Ishikawa (cell line): ENCODE results near the gene HNRNPM.

Experiments
- CEBPB ChIP-seq: IDR thresholded peaks from 2 replicates; pipeline ENCODE4 v1.6.1; 2012
- CREB1 ChIP-seq: IDR thresholded peaks from 2 replicates; pipeline ENCODE4 v1.6.1; 2012; ENCODE audit warnings: low read depth
- EGR1 ChIP-seq: IDR thresholded peaks from 2 replicates; pipeline ENCODE4 v1.6.1; 2012
- EP300 ChIP-seq: IDR thresholded peaks from 2 replicates; pipeline ENCODE4 v1.6.1; 2012; ENCODE audit warnings: borderline replicate concordance
- FOXM1 ChIP-seq: IDR thresholded peaks from 2 replicates; pipeline ENCODE4 v1.6.1; 2012; ENCODE audit warnings: low read depth, borderline replicate concordance
- NFIC ChIP-seq: IDR thresholded peaks from 2 replicates; pipeline ENCODE4 v1.6.1; 2012
- RAD21 ChIP-seq: IDR thresholded peaks from 2 replicates; pipeline ENCODE4 v1.6.1; 2012; ENCODE audit warnings: low read depth
- TAF1 ChIP-seq: IDR thresholded peaks from 2 replicates; pipeline ENCODE4 v1.6.1; 2012; ENCODE audit warnings: low read depth, mild to moderate bottlenecking
- TCF12 ChIP-seq: IDR thresholded peaks from 2 replicates; pipeline ENCODE4 v1.6.1; 2012; ENCODE audit warnings: low read depth
- TEAD4 ChIP-seq: IDR thresholded peaks from 2 replicates; pipeline ENCODE4 v1.6.1; 2012
- USF1 ChIP-seq: IDR thresholded peaks from 2 replicates; pipeline ENCODE4 v1.6.1; 2012
- YY1 ChIP-seq: IDR thresholded peaks from 2 replicates; pipeline ENCODE4 v1.6.1; 2012; ENCODE audit warnings: low read depth
- ZBTB7A ChIP-seq: IDR thresholded peaks from 2 replicates; pipeline ENCODE4 v1.6.1; 2012; ENCODE audit warnings: low read depth
- TF ChIP-seq, protein P1 (sequence below): IDR thresholded peaks from 2 replicates; pipeline ENCODE4 v1.6.1; 2012
- TF ChIP-seq, protein P2 (sequence below): IDR thresholded peaks from 2 replicates; pipeline ENCODE4 v1.6.1; 2012; ENCODE audit warnings: low read depth, mild to moderate bottlenecking

HNRNPM gene

DNA sequence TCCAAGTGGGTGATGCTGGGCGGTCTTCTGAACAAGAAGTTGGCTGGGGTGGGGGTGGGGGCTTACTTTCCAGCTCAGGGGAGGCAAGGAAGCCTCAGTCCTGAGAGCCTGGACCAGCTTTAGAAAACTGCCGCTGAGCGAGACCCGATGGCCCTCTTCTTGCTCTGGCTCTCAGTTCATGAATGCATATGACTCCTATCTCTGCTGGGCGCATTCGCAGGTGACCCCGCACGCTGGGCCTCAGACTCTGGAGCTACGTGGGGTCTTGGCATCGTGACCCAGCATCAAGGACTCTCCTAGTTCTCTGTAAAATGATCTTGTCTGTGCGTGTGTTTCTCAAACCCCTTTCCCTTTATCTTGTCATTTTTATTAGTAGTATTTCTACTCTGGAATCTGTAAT is 37.9 kb downstream of the HNRNPM start:
- TF ChIP-seq TCF12 (no peak), YY1 (no peak), EGR1 (no peak), CREB1 (no peak), USF1 (no peak), NFIC (no peak), ZBTB7A (no peak), RAD21 (no peak), CEBPB (no peak), FOXM1 (no peak), TAF1 (no peak), TEAD4 (no peak), EP300 (no peak)
- TF ChIP-seq, protein P1, sequence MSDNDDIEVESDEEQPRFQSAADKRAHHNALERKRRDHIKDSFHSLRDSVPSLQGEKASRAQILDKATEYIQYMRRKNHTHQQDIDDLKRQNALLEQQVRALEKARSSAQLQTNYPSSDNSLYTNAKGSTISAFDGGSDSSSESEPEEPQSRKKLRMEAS = no peak
- TF ChIP-seq, protein P2, sequence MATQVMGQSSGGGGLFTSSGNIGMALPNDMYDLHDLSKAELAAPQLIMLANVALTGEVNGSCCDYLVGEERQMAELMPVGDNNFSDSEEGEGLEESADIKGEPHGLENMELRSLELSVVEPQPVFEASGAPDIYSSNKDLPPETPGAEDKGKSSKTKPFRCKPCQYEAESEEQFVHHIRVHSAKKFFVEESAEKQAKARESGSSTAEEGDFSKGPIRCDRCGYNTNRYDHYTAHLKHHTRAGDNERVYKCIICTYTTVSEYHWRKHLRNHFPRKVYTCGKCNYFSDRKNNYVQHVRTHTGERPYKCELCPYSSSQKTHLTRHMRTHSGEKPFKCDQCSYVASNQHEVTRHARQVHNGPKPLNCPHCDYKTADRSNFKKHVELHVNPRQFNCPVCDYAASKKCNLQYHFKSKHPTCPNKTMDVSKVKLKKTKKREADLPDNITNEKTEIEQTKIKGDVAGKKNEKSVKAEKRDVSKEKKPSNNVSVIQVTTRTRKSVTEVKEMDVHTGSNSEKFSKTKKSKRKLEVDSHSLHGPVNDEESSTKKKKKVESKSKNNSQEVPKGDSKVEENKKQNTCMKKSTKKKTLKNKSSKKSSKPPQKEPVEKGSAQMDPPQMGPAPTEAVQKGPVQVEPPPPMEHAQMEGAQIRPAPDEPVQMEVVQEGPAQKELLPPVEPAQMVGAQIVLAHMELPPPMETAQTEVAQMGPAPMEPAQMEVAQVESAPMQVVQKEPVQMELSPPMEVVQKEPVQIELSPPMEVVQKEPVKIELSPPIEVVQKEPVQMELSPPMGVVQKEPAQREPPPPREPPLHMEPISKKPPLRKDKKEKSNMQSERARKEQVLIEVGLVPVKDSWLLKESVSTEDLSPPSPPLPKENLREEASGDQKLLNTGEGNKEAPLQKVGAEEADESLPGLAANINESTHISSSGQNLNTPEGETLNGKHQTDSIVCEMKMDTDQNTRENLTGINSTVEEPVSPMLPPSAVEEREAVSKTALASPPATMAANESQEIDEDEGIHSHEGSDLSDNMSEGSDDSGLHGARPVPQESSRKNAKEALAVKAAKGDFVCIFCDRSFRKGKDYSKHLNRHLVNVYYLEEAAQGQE = no peak

GRCh38 chr19:8483165-8483564 is 38.4 kb downstream of the HNRNPM start:
- TF ChIP-seq TEAD4 (no peak), EP300 (no peak)

- TF ChIP-seq YY1 = no peak
- no peak for TF ChIP-seq CEBPB
- TF ChIP-seq ZBTB7A = no peak
- no peak for TF ChIP-seq TAF1
- TF ChIP-seq EP300 = no peak
- TF ChIP-seq TCF12 = no peak
- no peak for TF ChIP-seq USF1
- TF ChIP-seq RAD21 = no peak
- TF ChIP-seq EGR1 = no peak
- TF ChIP-seq, protein P1 = no peak
- no peak for TF ChIP-seq TEAD4
Measured at GRCh38 chr19:8484331-8484894, 39.6 kb downstream of the HNRNPM start.

- TF ChIP-seq, protein P1 = no peak
- TF ChIP-seq, protein P2 = no peak
- no peak for TF ChIP-seq RAD21
- no peak for TF ChIP-seq ZBTB7A
- no peak for TF ChIP-seq FOXM1
Measured at GRCh38 chr19:8485561-8486371, 41.0 kb downstream of the HNRNPM start.

- no peak for TF ChIP-seq TCF12
Measured at GRCh38 chr19:8486661-8487136, 41.9 kb downstream of the HNRNPM start.

DNA sequence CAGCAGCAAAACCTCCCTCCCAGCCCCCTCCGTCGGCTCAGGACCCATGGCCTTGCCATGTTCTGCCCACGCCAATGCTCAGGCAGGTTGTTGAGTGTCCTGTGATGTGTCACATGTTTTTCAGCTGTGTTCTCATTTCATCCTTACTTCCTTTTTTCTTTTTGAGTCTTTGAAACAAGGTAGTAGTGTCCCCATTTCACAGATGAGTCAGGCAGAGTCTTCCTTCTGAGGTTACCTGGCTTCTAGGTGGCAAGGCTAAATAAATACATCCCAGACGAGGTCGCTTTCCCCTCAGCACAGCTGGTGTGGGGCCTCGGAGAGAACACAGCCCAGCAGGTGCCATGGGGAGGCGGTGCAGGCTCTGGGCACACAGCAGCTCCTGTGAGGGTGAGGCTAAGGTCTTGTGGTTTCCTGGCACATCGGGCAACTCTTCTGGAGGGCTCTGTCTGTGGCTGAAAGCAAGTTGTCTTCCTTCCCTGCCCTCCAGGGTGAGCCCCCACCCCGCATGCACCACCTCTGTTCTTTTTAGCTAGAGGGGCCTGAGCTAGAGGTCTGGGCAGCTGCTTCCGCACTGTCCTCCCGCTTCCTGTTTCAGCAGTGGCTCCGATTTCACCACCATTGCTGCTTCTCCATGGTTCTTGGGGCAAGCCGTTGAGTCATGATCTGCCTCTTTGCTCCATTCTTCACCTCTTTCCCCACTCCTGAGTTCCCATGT is 42.5 kb downstream of the HNRNPM start:
- TF ChIP-seq FOXM1 (no peak), YY1 (no peak), ZBTB7A (no peak), EGR1 (no peak), USF1 (no peak), RAD21 (no peak), TEAD4 (no peak), CREB1 (no peak), EP300 (no peak)
- TF ChIP-seq, protein P2 = no peak
- TF ChIP-seq, protein P1 = no peak
